A375 (cell line): ENCODE data around the gene ZDHHC21. TPM values are rescaled to one million over a fixed set of nuclear protein-coding genes. Genes with fewer than 3 reads are reported as not detected.

ENCODE experiments used
- total RNA-seq: library from RNA; depleted of rRNA; stranded (reverse); fragments of >200 nt; shearing (Covaris generic); gene quantifications from 2 replicates; pipeline ENCODE4 v1.2.3, GENCODE V29; 2014; rRNA removed

The ZDHHC21 gene
- 7.0 and 7.2 TPM in 2 replicates for total RNA-seq

GRCh38 chr9:14693251-14693861, at the start of gene ZDHHC21:
Gene ZDHHC21, minus strand, starts transcription at chr9:14693432. Its CDS starts 19,092 bp downstream, at chr9:14674340.

GRCh38 chr9:14722391-14723035, 29.3 kb upstream of the ZDHHC21 start, which contains the start of gene CER1:
Gene CER1, minus strand, starts transcription at chr9:14722733. Its CDS starts 61 bp downstream, at chr9:14722672.

Other genes with a start within 250 kb of the ZDHHC21 start
- gene CER1, start 29.3 kb upstream of the ZDHHC21 start, total RNA-seq, result not detected in 2 replicates
- gene FREM1, start 217.0 kb upstream of the ZDHHC21 start, total RNA-seq, result 2.0 and 2.9 TPM in 2 replicates